A673 (cell line): Measurements from ENCODE around the gene SIDT2. TPM values are rescaled to one million over a fixed set of nuclear protein-coding genes. Genes with fewer than 3 reads are reported as not detected.

Experiments used
- BruUV-seq: library from RNA; stranded (reverse); fragments of 400-500 nt; replicated peaks from 2 replicates; lab custom pipeline; 2021; lab: Mats Ljungman, UMichigan
- CTCF ChIA-PET: fragments of 300-600 bp; sonication (Branson Sonifier 250); formaldehyde crosslinking; loops from one replicate; lab custom pipeline; 2022; ENCODE audit warnings: antibody characterized with exemption; lab: Charles Lee
- POLR2A ChIA-PET: fragments of 300-600 bp; sonication (Branson Sonifier 250); formaldehyde crosslinking; loops from one replicate; lab custom pipeline; 2022; ENCODE audit warnings: antibody characterized with exemption; ENCODE audit not compliant: low non-redundant PET; lab: Charles Lee
- DNase-seq: peaks from one replicate; pipeline ENCODE4 v3.0.0-alpha.2; 2015; ENCODE audit warnings: low spot score
- H3K27ac ChIP-seq: fragments of 200-600 bp; sonication (generic); 2 replicates; pipeline ENCODE4 v1.5.1; 2016; ENCODE audit warnings: mixed run types, low read depth, mild to moderate bottlenecking, mixed read lengths, antibody characterized with exemption, low read length; ENCODE audit not compliant: poor library complexity, severe bottlenecking
- H3K27me3 ChIP-seq: fragments of 200-600 bp; sonication (generic); replicated peaks from 2 replicates; pipeline ENCODE4 v1.6.1; 2017; ENCODE audit warnings: mixed run types, low read depth, mild to moderate bottlenecking, mixed read lengths, antibody characterized with exemption, low read length; ENCODE audit not compliant: insufficient read depth, poor library complexity
- H3K36me3 ChIP-seq: fragments of 200-600 bp; sonication (generic); 2 replicates; pipeline ENCODE4 v1.6.1; 2016; ENCODE audit warnings: mixed run types, mild to moderate bottlenecking, mixed read lengths, antibody characterized with exemption, low read length; ENCODE audit not compliant: insufficient read depth, poor library complexity, severe bottlenecking
- H3K4me1 ChIP-seq: fragments of 200-600 bp; sonication (generic); 2 replicates; pipeline ENCODE4 v1.6.1; 2017; ENCODE audit warnings: mixed run types, mild to moderate bottlenecking, mixed read lengths, antibody characterized with exemption, low read length; ENCODE audit not compliant: insufficient read depth, poor library complexity, severe bottlenecking
- H3K4me3 ChIP-seq: fragments of 200-600 bp; sonication (generic); 2 replicates; pipeline ENCODE4 v1.5.1; 2016; ENCODE audit warnings: low read depth, mixed run types, mild to moderate bottlenecking, mixed read lengths, low read length; ENCODE audit not compliant: poor library complexity, severe bottlenecking
- H3K9me3 ChIP-seq: fragments of 200-600 bp; sonication (generic); 2 replicates; pipeline ENCODE4 v1.6.1; 2016; ENCODE audit warnings: mixed run types, low read depth, mild to moderate bottlenecking, mixed read lengths, antibody characterized with exemption, low read length; ENCODE audit not compliant: poor library complexity, severe bottlenecking
- EZH2 ChIP-seq: fragments of 200-600 bp; sonication (generic); IDR thresholded peaks from 2 replicates; pipeline ENCODE4 v1.6.1; 2017; ENCODE audit warnings: borderline replicate concordance, low read depth, mild to moderate bottlenecking, mixed read lengths, antibody characterized with exemption, low read length; ENCODE audit not compliant: poor library complexity, severe bottlenecking
- intact Hi-C: fragments of 100-400 bp; cut with micrococcal nuclease; formaldehyde crosslinking; loops from one replicate; pipeline ENCODE4 v1.10.0; 2022; ENCODE audit not compliant: unreplicated experiment
- total RNA-seq: library from RNA; stranded (reverse); gene quantifications from 2 replicates; pipeline ENCODE4 v1.2.3, GENCODE V29; 2021
- TF ChIP-seq, protein P1 (sequence below): fragments of 300-800, 200-600 bp; sonication (generic); conservative IDR thresholded peaks from 2 replicates; pipeline ENCODE4 v1.5.1; 2017; ENCODE audit warnings: low read depth, mild to moderate bottlenecking, antibody characterized with exemption, low read length, moderate library complexity, mixed read lengths

The SIDT2 gene
- total RNA-seq, 1 experiment from 2014 or later = 33.5 TPM

DNA sequence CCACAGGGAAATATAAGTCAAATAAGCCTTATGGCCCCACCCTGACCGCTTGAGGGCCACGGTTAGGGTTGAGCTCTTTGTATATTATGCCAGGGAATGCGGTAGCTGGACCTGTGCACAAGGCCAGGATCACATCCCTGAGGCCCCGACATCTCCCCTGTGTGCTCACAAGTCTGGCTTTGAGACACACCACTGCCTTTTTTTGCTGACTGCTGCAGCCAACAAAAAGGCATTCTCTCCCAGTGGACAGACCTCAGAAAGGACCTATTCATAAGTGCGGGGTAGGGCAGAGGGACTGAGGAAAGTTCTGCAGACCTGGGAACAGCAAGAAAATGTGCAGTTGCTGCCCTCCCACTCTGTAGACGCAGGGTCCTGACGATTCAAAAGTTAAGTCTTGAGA lies 3.4 kb upstream of the SIDT2 start:
- Histone ChIP-seq H3K27me3 (no peaks in the 10 kb centered on the region), H3K9me3 (no peaks in the 10 kb centered on the region), H3K27ac (peak overlapping the region; percentile 1), H3K36me3 (peaks cover 19% of the 10 kb centered on the region), H3K4me1 (peaks cover 14% of the 10 kb centered on the region), H3K4me3 (no peak overlapping the region)
- no peak for DNase-seq
- POLR2A ChIA-PET = no interaction called here
- TF ChIP-seq, protein P1, sequence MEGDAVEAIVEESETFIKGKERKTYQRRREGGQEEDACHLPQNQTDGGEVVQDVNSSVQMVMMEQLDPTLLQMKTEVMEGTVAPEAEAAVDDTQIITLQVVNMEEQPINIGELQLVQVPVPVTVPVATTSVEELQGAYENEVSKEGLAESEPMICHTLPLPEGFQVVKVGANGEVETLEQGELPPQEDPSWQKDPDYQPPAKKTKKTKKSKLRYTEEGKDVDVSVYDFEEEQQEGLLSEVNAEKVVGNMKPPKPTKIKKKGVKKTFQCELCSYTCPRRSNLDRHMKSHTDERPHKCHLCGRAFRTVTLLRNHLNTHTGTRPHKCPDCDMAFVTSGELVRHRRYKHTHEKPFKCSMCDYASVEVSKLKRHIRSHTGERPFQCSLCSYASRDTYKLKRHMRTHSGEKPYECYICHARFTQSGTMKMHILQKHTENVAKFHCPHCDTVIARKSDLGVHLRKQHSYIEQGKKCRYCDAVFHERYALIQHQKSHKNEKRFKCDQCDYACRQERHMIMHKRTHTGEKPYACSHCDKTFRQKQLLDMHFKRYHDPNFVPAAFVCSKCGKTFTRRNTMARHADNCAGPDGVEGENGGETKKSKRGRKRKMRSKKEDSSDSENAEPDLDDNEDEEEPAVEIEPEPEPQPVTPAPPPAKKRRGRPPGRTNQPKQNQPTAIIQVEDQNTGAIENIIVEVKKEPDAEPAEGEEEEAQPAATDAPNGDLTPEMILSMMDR = no peak
- no peak for TF ChIP-seq EZH2
- CTCF ChIA-PET = interaction anchor here (1.0 kb wide), 1 partner anchor 31 kb away, joined by 4 read pairs; the partner anchor contains the start of gene PAFAH1B2
- no TSS peak for BruUV-seq
- intact Hi-C loops = loop anchor here (5.0 kb wide), 1 partner anchor 33 kb away; the partner anchor contains the start of gene PAFAH1B2

DNA sequence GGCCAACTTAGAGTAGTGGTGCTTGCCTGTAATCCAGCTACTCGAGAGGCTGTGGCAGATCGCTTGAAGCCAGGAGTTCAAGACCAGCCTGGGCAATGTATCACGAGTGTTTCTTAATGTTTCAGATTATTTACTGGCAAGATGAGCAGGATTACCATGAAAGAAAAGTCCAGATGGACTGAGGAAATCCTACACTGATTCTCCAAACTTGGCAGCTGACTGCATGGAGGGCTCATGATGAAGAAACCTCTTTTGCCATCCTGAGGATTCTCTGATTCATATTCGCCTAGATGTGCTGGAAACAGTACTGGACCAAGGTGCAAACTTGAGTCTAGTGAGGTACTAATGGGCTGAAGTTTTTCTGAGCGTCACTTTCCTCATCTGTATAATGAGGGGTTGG lies 2.8 kb upstream of the SIDT2 start:
- BruUV-seq = no TSS peak
- TF ChIP-seq, protein P1 = no peak
- TF ChIP-seq EZH2 = no peak
- no peak for DNase-seq
- CTCF ChIA-PET = no interaction called here
- POLR2A ChIA-PET = interaction anchor here (0.5 kb wide), 1 partner anchor 78 kb away, joined by 6 read pairs; the partner anchor contains the start of gene SIK3
- no peaks in the 10 kb centered on the region for H3K9me3 ChIP-seq
- intact Hi-C loops = loop anchor here (5.0 kb wide), 1 partner anchor 33 kb away; the partner anchor contains the start of gene PAFAH1B2
- peak overlapping the region; percentile 1 for H3K27ac ChIP-seq
- H3K36me3 ChIP-seq = peaks cover 12% of the 10 kb centered on the region
- no peaks in the 10 kb centered on the region for H3K27me3 ChIP-seq
- no peak overlapping the region for H3K4me3 ChIP-seq
- H3K4me1 ChIP-seq = peaks cover 21% of the 10 kb centered on the region

DNA sequence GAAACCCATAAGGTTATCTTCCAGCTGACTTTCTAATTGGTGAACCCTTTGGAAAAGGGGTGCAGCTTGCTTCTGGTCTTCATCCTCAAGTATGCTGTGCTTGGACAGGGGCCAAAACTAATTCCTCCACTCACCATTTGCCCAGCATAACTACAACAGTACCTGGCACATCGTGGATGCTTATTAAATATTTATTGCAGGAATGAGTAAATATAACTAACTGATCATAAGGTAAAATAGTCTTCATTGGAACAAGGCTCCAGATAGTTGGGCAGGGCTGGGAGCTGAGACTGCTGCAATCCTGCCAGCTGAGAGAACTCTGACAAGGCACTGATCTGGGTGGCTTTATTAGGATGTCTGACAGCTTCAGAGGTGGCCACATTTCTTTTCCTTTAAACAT lies 2.4 kb upstream of the SIDT2 start:
- Histone ChIP-seq H3K9me3 (no peaks in the 10 kb centered on the region), H3K4me1 (peaks cover 25% of the 10 kb centered on the region), H3K27ac (no peak overlapping the region), H3K4me3 (no peak overlapping the region), H3K27me3 (no peaks in the 10 kb centered on the region), H3K36me3 (peaks cover 8% of the 10 kb centered on the region)
- BruUV-seq = no TSS peak
- intact Hi-C loops = loop anchor here (5.0 kb wide), 1 partner anchor 34 kb away; the partner anchor contains the start of gene PAFAH1B2
- CTCF ChIA-PET = no interaction called here
- no peak for DNase-seq
- POLR2A ChIA-PET = interaction anchor here (0.5 kb wide), 1 partner anchor 78 kb away, joined by 6 read pairs; the partner anchor contains the start of gene SIK3
- TF ChIP-seq EZH2 = no peak
- TF ChIP-seq, protein P1 = no peak
